ENCODE data around the gene NAALADL2. TPM values are rescaled to one million over a fixed set of nuclear protein-coding genes. Genes with fewer than 3 reads are reported as not detected.

The NAALADL2 gene
- total and polyA plus RNA-seq, 2 donors (not counting 1 experiment from before 2014, with no cell fraction given), result 8.8 to 11.6 TPM

- no peak for TF ChIP-seq EZH2 (IDR thresholded peaks at IDR 0.05; ENCODE audit: low read length, missing control alignments)
- TF ChIP-seq CTCF (conservative IDR thresholded peaks at IDR 0.05 in 1 of 2, IDR thresholded peaks at IDR 0.05 in 1 of 2; ENCODE audit: low read depth in 1 of 2, low read length in 2 of 2), result no peak
Measured at GRCh38 chr3:175214216-175214615, 355.1 kb downstream of the NAALADL2 start.

DNA sequence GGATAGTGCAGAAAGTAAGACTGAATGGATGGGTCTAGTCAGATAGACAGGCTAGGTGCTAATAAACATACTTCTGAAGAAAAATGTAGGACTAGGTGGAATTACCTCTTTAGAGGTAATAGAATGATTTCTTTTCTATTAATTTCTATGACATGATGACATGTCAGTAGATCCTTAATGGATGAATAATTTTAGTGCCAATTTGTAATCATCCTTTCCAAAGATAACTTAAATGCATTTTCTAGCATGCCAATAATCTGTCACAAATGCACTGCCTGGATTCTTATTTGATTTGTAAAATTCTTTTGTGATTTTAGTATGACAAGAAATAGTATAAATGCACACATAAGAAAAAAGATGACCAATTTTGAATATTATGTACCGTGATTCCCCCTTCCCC lies 356.7 kb downstream of the NAALADL2 start:
- no peaks in the 10 kb centered on the region for H3K27me3 ChIP-seq (ENCODE audit: control insufficient read depth, insufficient read depth, low read length)

More at GRCh38 chr3:175214216-175214615, 355.1 kb downstream of the NAALADL2 start:
- H3K79me2 ChIP-seq (ENCODE audit: control insufficient read depth, insufficient read depth, low read length), result no peaks in the 10 kb centered on the region
- no peaks in the 10 kb centered on the region for H3K9me3 ChIP-seq (ENCODE audit: control insufficient read depth, insufficient read depth, low read depth, low read length)
- no peaks in the 10 kb centered on the region for H3K4me1 ChIP-seq (ENCODE audit: control insufficient read depth, extremely low read depth, insufficient read depth, low read length)
- no peak overlapping the region for H3K4me2 ChIP-seq (ENCODE audit: extremely low read depth, insufficient read depth, low read length)
- no peak overlapping the region for H3K4me3 ChIP-seq (replicated peaks in 1 of 4; ENCODE audit: control extremely low read depth in 1 of 4, insufficient read depth in 1 of 4, low read depth in 3 of 4, low read length in 4 of 4)
- no peak overlapping the region for H3K9ac ChIP-seq (ENCODE audit: insufficient read depth, low read length)
- no peak for DNase-seq (ENCODE audit: low read depth in 2 of 2)
- H3K27me3 ChIP-seq (ENCODE audit: control insufficient read depth, insufficient read depth, low read length), result no peaks in the 10 kb centered on the region
- H4K20me1 ChIP-seq (ENCODE audit: control insufficient read depth, extremely low read depth, insufficient read depth, low read length), result no peaks in the 10 kb centered on the region
- no peak overlapping the region for H2AFZ ChIP-seq (ENCODE audit: low read length)
- H3K27ac ChIP-seq (ENCODE audit: insufficient read depth, low read length), result no peak overlapping the region
- H3K36me3 ChIP-seq (ENCODE audit: control insufficient read depth, insufficient read depth, low read length), result no peaks in the 10 kb centered on the region

DNA sequence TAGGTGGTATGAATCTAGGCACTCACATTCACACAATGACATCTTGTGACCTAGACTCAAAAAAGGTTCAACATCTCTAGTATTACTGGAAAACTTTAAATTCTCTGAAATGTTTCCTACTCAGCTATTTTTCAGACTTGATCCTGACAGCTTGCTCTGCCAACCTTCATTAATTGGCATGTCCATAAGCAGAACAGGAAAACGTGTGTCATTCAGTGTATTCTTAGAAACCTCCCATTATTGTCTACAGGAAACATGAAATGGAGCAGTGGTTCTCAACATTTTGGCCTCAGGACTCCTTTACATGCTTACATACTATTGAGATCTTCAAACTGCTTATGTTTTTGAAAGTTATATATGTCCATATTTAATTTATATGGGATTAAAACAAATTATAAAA lies 363.2 kb downstream of the NAALADL2 start:
- no peaks in the 10 kb centered on the region for H3K4me1 ChIP-seq (ENCODE audit: control insufficient read depth, extremely low read depth, insufficient read depth, low read length)
- H3K4me3 ChIP-seq (replicated peaks in 1 of 4; ENCODE audit: control extremely low read depth in 1 of 4, insufficient read depth in 1 of 4, low read depth in 3 of 4, low read length in 4 of 4), result no peak overlapping the region
- H4K20me1 ChIP-seq (ENCODE audit: control insufficient read depth, extremely low read depth, insufficient read depth, low read length), result no peaks in the 10 kb centered on the region
- H3K27me3 ChIP-seq (ENCODE audit: control insufficient read depth, insufficient read depth, low read length), result no peaks in the 10 kb centered on the region
- no peak overlapping the region for H2AFZ ChIP-seq (ENCODE audit: low read length)
- no peak overlapping the region for H3K9ac ChIP-seq (ENCODE audit: insufficient read depth, low read length)
- no peaks in the 10 kb centered on the region for H3K36me3 ChIP-seq (ENCODE audit: control insufficient read depth, insufficient read depth, low read length)
- no peak for TF ChIP-seq CTCF (conservative IDR thresholded peaks at IDR 0.05 in 1 of 2, IDR thresholded peaks at IDR 0.05 in 1 of 2; ENCODE audit: low read depth in 1 of 2, low read length in 2 of 2)
- no peak for DNase-seq (ENCODE audit: low read depth in 2 of 2)
- H3K4me2 ChIP-seq (ENCODE audit: extremely low read depth, insufficient read depth, low read length), result no peak overlapping the region
- H3K79me2 ChIP-seq (ENCODE audit: control insufficient read depth, insufficient read depth, low read length), result no peaks in the 10 kb centered on the region
- H3K9me3 ChIP-seq (ENCODE audit: control insufficient read depth, insufficient read depth, low read depth, low read length), result no peaks in the 10 kb centered on the region
- no peak overlapping the region for H3K27ac ChIP-seq (ENCODE audit: insufficient read depth, low read length)

More for the DNA sequence above, 356.7 kb downstream of the NAALADL2 start:
- Histone ChIP-seq H3K36me3 (ENCODE audit: control insufficient read depth, insufficient read depth, low read length) (no peaks in the 10 kb centered on the region), H3K4me1 (ENCODE audit: control insufficient read depth, extremely low read depth, insufficient read depth, low read length) (no peaks in the 10 kb centered on the region), H2AFZ (ENCODE audit: low read length) (no peak overlapping the region), H3K79me2 (ENCODE audit: control insufficient read depth, insufficient read depth, low read length) (no peaks in the 10 kb centered on the region), H3K4me2 (ENCODE audit: extremely low read depth, insufficient read depth, low read length) (no peak overlapping the region), H3K9ac (ENCODE audit: insufficient read depth, low read length) (no peak overlapping the region), H4K20me1 (ENCODE audit: control insufficient read depth, extremely low read depth, insufficient read depth, low read length) (no peaks in the 10 kb centered on the region), H3K9me3 (ENCODE audit: control insufficient read depth, insufficient read depth, low read depth, low read length) (no peaks in the 10 kb centered on the region), H3K4me3 (replicated peaks in 1 of 4; ENCODE audit: control extremely low read depth in 1 of 4, insufficient read depth in 1 of 4, low read depth in 3 of 4, low read length in 4 of 4) (no peak overlapping the region), H3K27ac (ENCODE audit: insufficient read depth, low read length) (no peak overlapping the region)
- no peak for TF ChIP-seq CTCF (conservative IDR thresholded peaks at IDR 0.05 in 1 of 2, IDR thresholded peaks at IDR 0.05 in 1 of 2; ENCODE audit: low read depth in 1 of 2, low read length in 2 of 2)
- no peak for TF ChIP-seq EZH2 (IDR thresholded peaks at IDR 0.05; ENCODE audit: low read length, missing control alignments)
- DNase-seq (ENCODE audit: low read depth in 2 of 2), result no peak
